GM21381 (cell line): ENCODE measurements around the gene INAVA.
"Not testable (repeated sequence)": the region's sequence is repeated elsewhere in the genome, so short reads cannot be mapped to it uniquely, and the experiment has no call there.

Experiments used
- ATAC-seq: cut with Tn5 transposase; IDR thresholded peaks from one replicate; pipeline ENCODE4 v1.9.1; 2021; ENCODE audit warnings: mild to moderate bottlenecking, moderate library complexity; ENCODE audit not compliant: unreplicated experiment

The INAVA gene

GRCh38 chr1:200897259-200897658, 2.6 kb downstream of the INAVA start:
- ATAC-seq = no peak

GRCh38 chr1:200899015-200899386, 4.3 kb downstream of the INAVA start:
- ATAC-seq = no peak

- no peak for ATAC-seq
These were observed 4.8 kb downstream of the INAVA start for GRCh38 chr1:200899451-200899915.

- ATAC-seq = no peak
These were observed 5.5 kb downstream of the INAVA start for GRCh38 chr1:200899954-200900867.

- no peak for ATAC-seq
These were observed 6.2 kb downstream of the INAVA start for GRCh38 chr1:200900877-200901276.

- ATAC-seq = no peak
These were observed 6.7 kb downstream of the INAVA start for GRCh38 chr1:200901350-200901749.

- no peak for ATAC-seq
These were observed 7.2 kb downstream of the INAVA start for GRCh38 chr1:200901796-200902444.

- ATAC-seq = no peak
These were observed 9.1 kb downstream of the INAVA start for GRCh38 chr1:200903793-200904192.

GRCh38 chr1:200904772-200905171, 10.1 kb downstream of the INAVA start:
- no peak for ATAC-seq

GRCh38 chr1:200905411-200906052, 10.8 kb downstream of the INAVA start:
- peak; percentile 41 for ATAC-seq

- no peak for ATAC-seq
These were observed 11.8 kb downstream of the INAVA start for GRCh38 chr1:200906491-200906890.

GRCh38 chr1:200907611-200908097, 13.0 kb downstream of the INAVA start:
- peak; percentile 58 for ATAC-seq

GRCh38 chr1:200908191-200908868, 13.6 kb downstream of the INAVA start:
- no peak for ATAC-seq

- ATAC-seq = no peak
These were observed 14.4 kb downstream of the INAVA start for GRCh38 chr1:200909071-200909470.

- ATAC-seq = peak; percentile 47
These were observed 15.1 kb downstream of the INAVA start for GRCh38 chr1:200909757-200910239.

- ATAC-seq = no peak
These were observed 16.7 kb downstream of the INAVA start for GRCh38 chr1:200911361-200911760.

- ATAC-seq = not testable (repeated sequence)
These were observed 17.2 kb downstream of the INAVA start for GRCh38 chr1:200911936-200912335.

- no peak for ATAC-seq
These were observed 18.2 kb downstream of the INAVA start for GRCh38 chr1:200912737-200913407.

- no peak for ATAC-seq
These were observed 21.5 kb downstream of the INAVA start for GRCh38 chr1:200916152-200916551.

GRCh38 chr1:200916681-200917080, 22.0 kb downstream of the INAVA start:
- ATAC-seq = no peak
